SKM-1 (cell line): ENCODE measurements around the gene LAMP1.
"Not testable (repeated sequence)": the region's sequence is repeated elsewhere in the genome, so short reads cannot be mapped to it uniquely, and the experiment has no call there.

Experiments
- DNase-seq: peaks from one replicate; lab custom pipeline; 2025; ENCODE audit not compliant: unreplicated experiment; lab: John Stamatoyannopoulos, UW

Gene LAMP1

GRCh38 chr13:113325779-113326178, 28.7 kb downstream of the LAMP1 start:
- no peak for DNase-seq

- no peak for DNase-seq
These were observed 30.3 kb downstream of the LAMP1 start for GRCh38 chr13:113327391-113327765.

GRCh38 chr13:113327766-113328471, 30.9 kb downstream of the LAMP1 start:
- no peak for DNase-seq

- no peak for DNase-seq
These were observed 31.8 kb downstream of the LAMP1 start for GRCh38 chr13:113328851-113329250.

GRCh38 chr13:113329656-113330312, 32.7 kb downstream of the LAMP1 start:
- DNase-seq: no peak

GRCh38 chr13:113332615-113333014, 35.6 kb downstream of the LAMP1 start:
- no peak for DNase-seq

- no peak for DNase-seq
These were observed 36.0 kb downstream of the LAMP1 start for GRCh38 chr13:113333076-113333475.

GRCh38 chr13:113337556-113337955, 40.5 kb downstream of the LAMP1 start:
- DNase-seq: no peak

- DNase-seq: no peak
These were observed 40.9 kb downstream of the LAMP1 start for GRCh38 chr13:113337976-113338375.

GRCh38 chr13:113338451-113338850, 41.4 kb downstream of the LAMP1 start:
- no peak for DNase-seq

- no peak for DNase-seq
These were observed 46.0 kb downstream of the LAMP1 start for GRCh38 chr13:113342820-113343691.

- DNase-seq: no peak
These were observed 46.6 kb downstream of the LAMP1 start for GRCh38 chr13:113343692-113343968.

GRCh38 chr13:113345486-113345885, 48.4 kb downstream of the LAMP1 start:
- DNase-seq: no peak

GRCh38 chr13:113347736-113348225, 50.7 kb downstream of the LAMP1 start:
- not testable (repeated sequence) for DNase-seq

GRCh38 chr13:113348591-113348990, 51.6 kb downstream of the LAMP1 start:
- no peak for DNase-seq

- no peak for DNase-seq
These were observed 52.0 kb downstream of the LAMP1 start for GRCh38 chr13:113349050-113349449.

- no peak for DNase-seq
These were observed 52.5 kb downstream of the LAMP1 start for GRCh38 chr13:113349491-113349890.

GRCh38 chr13:113350065-113350937, 53.3 kb downstream of the LAMP1 start:
- DNase-seq: no peak

- DNase-seq: no peak
These were observed 53.9 kb downstream of the LAMP1 start for GRCh38 chr13:113350938-113351335.

- no peak for DNase-seq
These were observed 54.5 kb downstream of the LAMP1 start for GRCh38 chr13:113351514-113352026.

GRCh38 chr13:113353254-113353653, 56.2 kb downstream of the LAMP1 start:
- DNase-seq: no peak
